Ascending aorta (tissue), 2 donors: ENCODE results near the gene WDR33. TPM values are rescaled to one million over a fixed set of nuclear protein-coding genes. Genes with fewer than 3 reads are reported as not detected.

Experiments used
- DNase-seq, 2 donors: peaks; one replicate each; pipeline ENCODE4 v3.0.0-alpha.2; 2019; ENCODE audit warnings: low spot score in 2 of 2
- H3K27ac ChIP-seq, 2 donors: fragments of 200-600 bp; sonication (generic); one replicate each; pipeline ENCODE4 v1.5.1; 2016 to 2017; ENCODE audit warnings: mild to moderate bottlenecking in 1 of 2
- H3K27me3 ChIP-seq: fragments of 200-600 bp; sonication (generic); one replicate; pipeline ENCODE4 v1.5.1; 2017
- H3K36me3 ChIP-seq, 2 donors: fragments of 200-600 bp; sonication (generic); one replicate each; pipeline ENCODE4 v1.5.1; 2016
- H3K4me1 ChIP-seq, 2 donors: fragments of 200-600 bp; sonication (generic); one replicate each; pipeline ENCODE4 v1.5.1; 2016 to 2017; ENCODE audit warnings: mild to moderate bottlenecking in 1 of 2
- H3K4me3 ChIP-seq, 2 donors: fragments of 200-600 bp; sonication (generic); one replicate each; pipeline ENCODE4 v1.5.1; 2016 to 2017; ENCODE audit warnings: mild to moderate bottlenecking in 1 of 2
- H3K9me3 ChIP-seq, 2 donors: fragments of 200-600 bp; sonication (generic); one replicate each; pipeline ENCODE4 v1.5.1; 2016
- CTCF ChIP-seq, 3 experiments: fragments of 200-600 bp in 2 of 3; fragments of 450-650 bp in 1 of 3; sonication (generic) in 2 of 3; IDR thresholded peaks; one replicate each; pipeline ENCODE4 v1.5.1; 2016 to 2019; ENCODE audit warnings: antibody characterized with exemption in 3 of 3, mild to moderate bottlenecking in 1 of 3, moderate library complexity in 1 of 3
- intact Hi-C: fragments of 100-400 bp; cut with DNase I; formaldehyde crosslinking; loops from one replicate; pipeline ENCODE4 v1.15.1; 2023
- total RNA-seq: library from RNA; depleted of rRNA; stranded (reverse); fragments of >200 nt; gene quantifications from one replicate; pipeline ENCODE4 v1.1.0, GENCODE V29; 2016

Gene WDR33
- total RNA-seq, 1 donor from 2014 or later, result 13.9 TPM

- H3K27me3 ChIP-seq, result no peaks in the 10 kb centered on the region
- intact Hi-C loops, result no loop called here
- H3K27ac ChIP-seq, result peak overlapping the region in 1 of 2 donors; percentile 11
These were observed 77.0 kb downstream of the WDR33 start for GRCh38 chr2:127733816-127734537.

GRCh38 chr2:127733113-127733815 is 77.7 kb downstream of the WDR33 start:
- no peaks in the 10 kb centered on the region for H3K9me3 ChIP-seq
- DNase-seq, result no peak
- peaks cover 2 to 8% of the 10 kb centered on the region in 2 donors for H3K4me1 ChIP-seq
- peak overlapping the region; percentile 27 to 59 for H3K4me3 ChIP-seq
- H3K36me3 ChIP-seq, result no peaks in the 10 kb centered on the region
- no peak for TF ChIP-seq CTCF (IDR thresholded peaks at IDR 0.05)
- intact Hi-C loops, result no loop called here
- no peaks in the 10 kb centered on the region for H3K27me3 ChIP-seq
- H3K27ac ChIP-seq, result no peak overlapping the region

More at GRCh38 chr2:127733816-127734537, 77.0 kb downstream of the WDR33 start:
- no peak for DNase-seq
- no peaks in the 10 kb centered on the region for H3K9me3 ChIP-seq
- TF ChIP-seq CTCF (IDR thresholded peaks at IDR 0.05), result no peak
- peaks cover 2 to 8% of the 10 kb centered on the region in 2 donors for H3K4me1 ChIP-seq
- peak overlapping the region; percentile 27 to 59 for H3K4me3 ChIP-seq
- no peaks in the 10 kb centered on the region for H3K36me3 ChIP-seq

- peaks cover 14 to 29% of the 10 kb centered on the region in 2 donors for H3K36me3 ChIP-seq
- H3K4me1 ChIP-seq, result no peaks in the 10 kb centered on the region
- no peak for DNase-seq
- H3K27ac ChIP-seq, result no peak overlapping the region
- no peak overlapping the region for H3K4me3 ChIP-seq
- no peak for TF ChIP-seq CTCF (IDR thresholded peaks at IDR 0.05)
- H3K27me3 ChIP-seq, result no peaks in the 10 kb centered on the region
- intact Hi-C loops, result no loop called here
- no peaks in the 10 kb centered on the region for H3K9me3 ChIP-seq
These were observed 84.7 kb downstream of the WDR33 start for GRCh38 chr2:127726158-127726880.

- intact Hi-C loops, result no loop called here
- H3K27ac ChIP-seq, result no peak overlapping the region
- H3K9me3 ChIP-seq, result no peaks in the 10 kb centered on the region
- no peak overlapping the region for H3K4me3 ChIP-seq
- H3K4me1 ChIP-seq, result no peaks in the 10 kb centered on the region
- peaks cover 43 to 59% of the 10 kb centered on the region in 2 donors for H3K36me3 ChIP-seq
- TF ChIP-seq CTCF (IDR thresholded peaks at IDR 0.05), result no peak
- no peak for DNase-seq
- H3K27me3 ChIP-seq, result no peaks in the 10 kb centered on the region
These were observed 88.2 kb downstream of the WDR33 start for GRCh38 chr2:127722807-127723206.

- Histone ChIP-seq H3K9me3 (no peaks in the 10 kb centered on the region), H3K27ac (no peak overlapping the region), H3K4me3 (no peak overlapping the region), H3K36me3 (peaks cover 43 to 61% of the 10 kb centered on the region in 2 donors), H3K4me1 (no peaks in the 10 kb centered on the region), H3K27me3 (no peaks in the 10 kb centered on the region)
- TF ChIP-seq CTCF (IDR thresholded peaks at IDR 0.05), result no peak
- intact Hi-C loops, result no loop called here
- DNase-seq, result no peak
These were observed 89.0 kb downstream of the WDR33 start for GRCh38 chr2:127721978-127722355.
